Endothelial cell of umbilical vein (primary cell): ENCODE results near the gene GNAL. TPM values are rescaled to one million over a fixed set of nuclear protein-coding genes. Genes with fewer than 3 reads are reported as not detected.
"Not testable (repeated sequence)": the region's sequence is repeated elsewhere in the genome, so short reads cannot be mapped to it uniquely, and the experiment has no call there.

ENCODE experiments used
- BruUV-seq: library from RNA; stranded (reverse); fragments of 400-500 nt; replicated peaks from 2 replicates; lab custom pipeline; 2021; lab: Mats Ljungman, UMichigan
- CTCF ChIA-PET: fragments of 300-600, 350-600 bp; sonication (Branson Sonifier 250); formaldehyde crosslinking; loops from one replicate; lab custom pipeline; 2021; ENCODE audit warnings: antibody characterized with exemption, inconsistent platforms; lab: Charles Lee
- POLR2A ChIA-PET: fragments of 300-600, 350-600 bp; sonication (Branson Sonifier 250); formaldehyde crosslinking; loops from one replicate; lab custom pipeline; 2021; ENCODE audit warnings: antibody characterized with exemption, inconsistent platforms; lab: Charles Lee
- DNase-seq: peaks from one replicate; pipeline ENCODE4 v3.0.0-alpha.2; 2011; ENCODE audit warnings: low read depth, low spot score
- FAIRE-seq: peaks from 2 replicates; lab custom pipeline; 2011; peaks lifted over from hg19 to GRCh38; lab: Jason Lieb, UNC
- H2AFZ ChIP-seq: 2 replicates; pipeline ENCODE4 v1.6.0; 2012; ENCODE audit warnings: low read depth, low read length, control low read depth, inconsistent platforms
- H3K27ac ChIP-seq: 2 replicates; pipeline ENCODE4 v1.5.1; 2011; ENCODE audit warnings: low read depth, mild to moderate bottlenecking, control low read depth, low read length, moderate library complexity; ENCODE audit not compliant: insufficient read depth
- H3K27me3 ChIP-seq, 2 experiments: 2 replicates each; pipeline versions ENCODE4 v1.6.0 to v1.6.1; 2011; ENCODE audit warnings: low read length in 2 of 2, mixed read lengths in 1 of 2; ENCODE audit not compliant: control insufficient read depth in 2 of 2, insufficient read depth in 2 of 2
- H3K36me3 ChIP-seq, 2 experiments: 2 replicates in 1 of 2; 3 replicates in 1 of 2; pipeline ENCODE4 v1.5.1; 2011; ENCODE audit warnings: low read length in 2 of 2, mild to moderate bottlenecking in 1 of 2, moderate library complexity in 1 of 2; ENCODE audit not compliant: control insufficient read depth in 2 of 2, insufficient read depth in 2 of 2; ENCODE audit errors: extremely low read depth in 1 of 2
- H3K4me1 ChIP-seq: 3 replicates; pipeline ENCODE4 v1.5.1; 2011; ENCODE audit warnings: mild to moderate bottlenecking, low read length; ENCODE audit not compliant: control insufficient read depth, insufficient read depth; ENCODE audit errors: extremely low read depth
- H3K4me2 ChIP-seq: 2 replicates; pipeline ENCODE4 v1.6.1; 2011; ENCODE audit warnings: low read length, control low read depth, mixed read lengths; ENCODE audit not compliant: insufficient read depth
- H3K4me3 ChIP-seq, 3 experiments: fragments of 200-600 bp in 1 of 3; sonication (generic), shearing (Covaris generic) in 1 of 3; replicated peaks in 1 of 3; 2 replicates each; pipeline ENCODE4 v1.5.1; 2011 to 2016; ENCODE audit warnings: control low read depth in 3 of 3, low read length in 3 of 3, mild to moderate bottlenecking in 2 of 3, inconsistent platforms in 1 of 3, low read depth in 1 of 3, moderate library complexity in 1 of 3; ENCODE audit not compliant: insufficient read depth in 1 of 3
- H3K79me2 ChIP-seq: 2 replicates; pipeline ENCODE4 v1.6.0; 2012; ENCODE audit warnings: low read length, inconsistent platforms; ENCODE audit not compliant: control insufficient read depth, insufficient read depth
- H3K9ac ChIP-seq: replicated peaks from 2 replicates; pipeline ENCODE3; 2011; ENCODE audit warnings: low read length, control low read depth; ENCODE audit not compliant: insufficient read depth; ENCODE audit errors: extremely low read depth
- H3K9me1 ChIP-seq: replicated peaks from 3 replicates; pipeline ENCODE4 v1.6.0; 2011; ENCODE audit warnings: mild to moderate bottlenecking, low read length; ENCODE audit not compliant: control insufficient read depth, insufficient read depth; ENCODE audit errors: extremely low read depth
- H3K9me3 ChIP-seq: replicated peaks from 2 replicates; pipeline ENCODE4 v1.5.1; 2012; ENCODE audit warnings: low read length, inconsistent platforms; ENCODE audit not compliant: control insufficient read depth, insufficient read depth
- H4K20me1 ChIP-seq: replicated peaks from 2 replicates; pipeline ENCODE3; 2011; ENCODE audit warnings: mild to moderate bottlenecking, low read length; ENCODE audit not compliant: control insufficient read depth, insufficient read depth; ENCODE audit errors: extremely low read depth
- CTCF ChIP-seq, 2 donors: IDR thresholded peaks; 1 replicate in 1 of 2; 2 replicates in 1 of 2; pipeline ENCODE4 v1.5.1; 2011; ENCODE audit warnings: low read length in 2 of 2, mild to moderate bottlenecking in 2 of 2, moderate library complexity in 2 of 2, control low read depth in 1 of 2, inconsistent platforms in 1 of 2, low read depth in 1 of 2; ENCODE audit not compliant: insufficient read depth in 1 of 2; ENCODE audit errors: extremely low read depth in 1 of 2
- EZH2 ChIP-seq: IDR thresholded peaks from 2 replicates; pipeline ENCODE4 v1.6.1; 2012; ENCODE audit warnings: borderline replicate concordance, low read depth, mild to moderate bottlenecking, moderate library complexity, low read length, inconsistent platforms; ENCODE audit not compliant: severe bottlenecking
- FOS ChIP-seq: IDR thresholded peaks from 2 replicates; pipeline ENCODE4 v1.6.1; 2011; ENCODE audit warnings: mild to moderate bottlenecking, low read length, moderate library complexity, borderline replicate concordance; ENCODE audit not compliant: insufficient read depth
- GATA2 ChIP-seq: IDR thresholded peaks from 2 replicates; pipeline ENCODE4 v1.7.0; 2011; ENCODE audit warnings: low read depth, mild to moderate bottlenecking, moderate library complexity, mixed read lengths, low read length; ENCODE audit not compliant: insufficient read length, insufficient read depth
- JUN ChIP-seq: IDR thresholded peaks from 2 replicates; pipeline ENCODE4 v1.6.1; 2011; ENCODE audit warnings: borderline replicate concordance, low read depth; ENCODE audit not compliant: insufficient read length, insufficient read depth
- MYC ChIP-seq: IDR thresholded peaks from one replicate; pipeline ENCODE4 v1.6.1; 2011; ENCODE audit warnings: mild to moderate bottlenecking, low read depth, low read length
- POLR2A ChIP-seq: IDR thresholded peaks from 2 replicates; pipeline ENCODE4 v1.6.1; 2012; ENCODE audit warnings: low read depth, mild to moderate bottlenecking, control low read depth, low read length
- POLR2AphosphoS5 ChIP-seq: IDR thresholded peaks from 2 replicates; pipeline ENCODE4 v1.6.1; 2012; ENCODE audit warnings: low read depth, mild to moderate bottlenecking, control low read depth, low read length, moderate library complexity; ENCODE audit not compliant: insufficient read depth
- dilution Hi-C: fragments of 300-500 bp; cut with MboI; formaldehyde crosslinking; loops from one replicate; pipeline ENCODE4 v1.15.0; 2019; ENCODE audit warnings: low sequenced_read_pairs; ENCODE audit not compliant: extremely low pct_ligation_motif_present
- intact Hi-C: fragments of 100-400 bp; cut with micrococcal nuclease; formaldehyde crosslinking; loops from one replicate; pipeline ENCODE4 v1.10.0; 2022
- polyA plus RNA-seq, 4 experiments: library from polyadenylated mRNA; depleted of rRNA in 3 of 4; stranded (reverse) in 3 of 4; unstranded in 1 of 4; fragments of >200 nt; gene quantifications; 2 replicates each; pipeline versions ENCODE4 v1.2.1 to v1.2.3, GENCODE V29; 2011 to 2012; ENCODE audit warnings: missing spikeins in 1 of 4
- total RNA-seq: library from RNA; stranded (reverse); gene quantifications from 2 replicates; pipeline ENCODE4 v1.2.3, GENCODE V29; 2021
- TF ChIP-seq, protein P1 (sequence below): IDR thresholded peaks from 2 replicates; pipeline ENCODE4 v1.6.1; 2011; ENCODE audit not compliant: insufficient read depth, insufficient read length

Gene GNAL
- total and polyA plus RNA-seq, 2 donors (not counting 3 experiments of a cell fraction or from before 2014, with no cell fraction given) = 0.07 to 0.73 TPM

DNA sequence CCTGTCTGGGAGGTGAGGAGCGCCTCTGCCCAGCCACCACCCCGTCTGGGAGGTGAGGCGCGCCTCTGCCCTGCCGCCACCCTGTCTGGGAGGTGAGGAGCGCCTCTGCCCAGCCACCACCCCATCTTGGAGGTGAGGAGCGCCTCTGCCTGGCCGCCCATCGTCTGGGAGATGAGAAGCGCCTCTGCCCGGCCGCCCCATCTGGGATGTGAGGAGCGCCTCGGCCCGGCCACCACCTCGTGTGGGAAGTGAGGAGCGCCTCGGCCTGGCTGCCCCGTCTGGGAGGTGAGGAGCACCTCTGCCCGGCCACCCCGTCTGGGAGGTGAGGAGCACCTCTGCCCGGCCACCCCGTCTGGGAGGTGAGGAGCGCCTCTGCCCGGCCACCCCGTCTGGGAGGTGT lies 41.3 kb upstream of the GNAL start:
- FAIRE-seq, BruUV-seq, H2AFZ ChIP-seq, H3K36me3 ChIP-seq, H3K4me3 ChIP-seq, H3K4me1 ChIP-seq, H3K9me1 ChIP-seq, CTCF ChIA-PET, H3K27me3 ChIP-seq, dilution Hi-C loops, DNase-seq, H3K79me2 ChIP-seq, POLR2A ChIA-PET, H3K9ac ChIP-seq, H3K27ac ChIP-seq, intact Hi-C loops, H3K9me3 ChIP-seq, H4K20me1 ChIP-seq, H3K4me2 ChIP-seq: not testable (repeated sequence)

- H3K4me3 ChIP-seq = no peak overlapping the region
- dilution Hi-C loops (no loop called here), intact Hi-C loops (loop anchor here (10.0 kb wide), 1 partner anchor 585 kb away; no protein-coding TSS in a partner anchor)
- H3K27ac ChIP-seq = no peak overlapping the region
- no peaks in the 10 kb centered on the region for H3K4me1 ChIP-seq
- H3K9me3 ChIP-seq = no peaks in the 10 kb centered on the region
- no peak overlapping the region for H3K9ac ChIP-seq
- no peaks in the 10 kb centered on the region for H3K27me3 ChIP-seq
- TF ChIP-seq, protein P1, sequence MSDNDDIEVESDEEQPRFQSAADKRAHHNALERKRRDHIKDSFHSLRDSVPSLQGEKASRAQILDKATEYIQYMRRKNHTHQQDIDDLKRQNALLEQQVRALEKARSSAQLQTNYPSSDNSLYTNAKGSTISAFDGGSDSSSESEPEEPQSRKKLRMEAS = no peak
- TF ChIP-seq POLR2AphosphoS5 (no peak), JUN (no peak), POLR2A (no peak), MYC (no peak), CTCF (IDR thresholded peaks at IDR 0.05; ENCODE audit: extremely low read depth in 1 of 2, insufficient read depth in 1 of 2, low read depth in 1 of 2, low read length in 2 of 2) (no peak), FOS (no peak), EZH2 (no peak), GATA2 (no peak)
- H3K9me1 ChIP-seq = no peaks in the 10 kb centered on the region
- DNase-seq (no peak), FAIRE-seq (no peak)
- no peaks in the 10 kb centered on the region for H4K20me1 ChIP-seq
- H2AFZ ChIP-seq = no peak overlapping the region
- CTCF ChIA-PET = no interaction called here
- BruUV-seq = no TSS peak
- no peaks in the 10 kb centered on the region for H3K36me3 ChIP-seq
- H3K4me2 ChIP-seq = no peak overlapping the region
- POLR2A ChIA-PET = no interaction called here
- no peaks in the 10 kb centered on the region for H3K79me2 ChIP-seq
Observed at GRCh38 chr18:11649839-11650238, 39.2 kb upstream of the GNAL start.
